HG02852 (cell line): ENCODE measurements around the gene JUND.

Experiments used
- ATAC-seq: cut with Tn5 transposase; IDR thresholded peaks from one replicate; pipeline ENCODE4 v1.9.1; 2021; ENCODE audit warnings: mild to moderate bottlenecking, moderate library complexity; ENCODE audit not compliant: unreplicated experiment

JUND gene

GRCh38 chr19:18308948-18309325, 27.5 kb upstream of the JUND start:
- no peak for ATAC-seq

GRCh38 chr19:18308051-18308947, 26.9 kb upstream of the JUND start:
- no peak for ATAC-seq

- no peak for ATAC-seq
Observed at GRCh38 chr19:18307271-18307681, 25.9 kb upstream of the JUND start.

GRCh38 chr19:18306888-18307260, 25.5 kb upstream of the JUND start:
- no peak for ATAC-seq

GRCh38 chr19:18306209-18306887, 24.9 kb upstream of the JUND start:
- ATAC-seq, result no peak

- no peak for ATAC-seq
Observed at GRCh38 chr19:18304458-18305310, 23.3 kb upstream of the JUND start.

GRCh38 chr19:18304208-18304457, 22.7 kb upstream of the JUND start:
- ATAC-seq, result no peak

GRCh38 chr19:18301718-18302111, 20.3 kb upstream of the JUND start:
- ATAC-seq, result no peak

- no peak for ATAC-seq
Observed at GRCh38 chr19:18300930-18301717, 19.7 kb upstream of the JUND start.

- ATAC-seq, result no peak
Observed at GRCh38 chr19:18299654-18300053, 18.2 kb upstream of the JUND start.

- no peak for ATAC-seq
Observed at GRCh38 chr19:18298601-18299000, 17.2 kb upstream of the JUND start.

- no peak for ATAC-seq
Observed at GRCh38 chr19:18297308-18297707, 15.9 kb upstream of the JUND start.

- no peak for ATAC-seq
Observed at GRCh38 chr19:18295034-18295451, 13.6 kb upstream of the JUND start.

- ATAC-seq, result no peak
Observed at GRCh38 chr19:18294467-18294864, 13.0 kb upstream of the JUND start.

- ATAC-seq, result no peak
Observed at GRCh38 chr19:18293642-18294466, 12.4 kb upstream of the JUND start.

GRCh38 chr19:18292810-18293641, 11.6 kb upstream of the JUND start:
- ATAC-seq, result no peak

GRCh38 chr19:18292462-18292809, 11.0 kb upstream of the JUND start:
- ATAC-seq, result no peak

- peak; percentile 52 for ATAC-seq
Observed at GRCh38 chr19:18291590-18292461, 10.4 kb upstream of the JUND start.
